GM12878 (cell line): ENCODE measurements around the gene ARSI. TPM values are rescaled to one million over a fixed set of nuclear protein-coding genes. Genes with fewer than 3 reads are reported as not detected.

Experiments used
- ATAC-seq: fragments of 200-7000 bp; cut with Tn5 transposase; 3 replicates; pipeline ENCODE4 v1.9.1; 2020; ENCODE audit warnings: mild to moderate bottlenecking, moderate library complexity
- BruUV-seq: library from RNA; stranded (reverse); fragments of 400-500 nt; replicated peaks from 2 replicates; lab custom pipeline; 2021; lab: Mats Ljungman, UMichigan
- CTCF ChIA-PET: fragments of 300-600 bp; sonication (Branson Sonifier 250); formaldehyde crosslinking; extraction: SDS; loops from one replicate; lab custom pipeline; 2021; ENCODE audit warnings: inconsistent platforms; lab: Yijun Ruan, JAX
- POLR2A ChIA-PET: fragments of 350-600 bp; formaldehyde crosslinking; extraction: SDS; loops from one replicate; lab custom pipeline; 2021; ENCODE audit warnings: inconsistent platforms; lab: Charles Lee
- RAD21 ChIA-PET: fragments of 300-600 bp; sonication (Branson Sonifier 250); formaldehyde crosslinking; loops from one replicate; lab custom pipeline; 2023; ENCODE audit warnings: antibody characterized with exemption; ENCODE audit not compliant: unreplicated experiment; lab: Charles Lee
- SMC1A ChIA-PET: fragments of 300-600 bp; sonication (Branson Sonifier 250); formaldehyde crosslinking; loops from one replicate; lab custom pipeline; 2023; ENCODE audit not compliant: unreplicated experiment, uncharacterized antibody; lab: Charles Lee
- DNase-seq: peaks from one replicate; pipeline ENCODE4 v3.0.0-alpha.2; 2011; ENCODE audit warnings: low read depth, low spot score
- FAIRE-seq: peaks from 3 replicates; lab custom pipeline; 2011; peaks lifted over from hg19 to GRCh38; lab: Jason Lieb, UNC
- H2AFZ ChIP-seq: 2 replicates; pipeline ENCODE4 v1.6.0; 2011; ENCODE audit warnings: low read depth, low read length, control low read depth; ENCODE audit not compliant: control insufficient read depth
- H3K27ac ChIP-seq: 2 replicates; pipeline ENCODE4 v1.5.1; 2011; ENCODE audit warnings: control low read depth; ENCODE audit not compliant: control insufficient read depth, insufficient read depth
- H3K27me3 ChIP-seq, 2 experiments: replicated peaks in 1 of 2; 2 replicates each; pipeline versions ENCODE4 v1.6.0 to v1.6.1; 2011; ENCODE audit warnings: low read length in 1 of 2; ENCODE audit not compliant: control insufficient read depth in 2 of 2, insufficient read depth in 2 of 2
- H3K36me3 ChIP-seq, 2 experiments: 2 replicates each; pipeline ENCODE4 v1.5.1; 2011; ENCODE audit warnings: low read length in 1 of 2; ENCODE audit not compliant: control insufficient read depth in 2 of 2, insufficient read depth in 2 of 2
- H3K4me1 ChIP-seq: 2 replicates; pipeline ENCODE4 v1.6.1; 2011; ENCODE audit warnings: mild to moderate bottlenecking, low read length, moderate library complexity, mixed read lengths; ENCODE audit not compliant: control insufficient read depth, insufficient read depth
- H3K4me2 ChIP-seq: 2 replicates; pipeline ENCODE4 v1.6.0; 2011; ENCODE audit warnings: control low read depth; ENCODE audit not compliant: control insufficient read depth, insufficient read depth
- H3K4me3 ChIP-seq: fragments of 200-600 bp; sonication (generic); 2 replicates; pipeline ENCODE4 v1.5.1; 2016
- H3K79me2 ChIP-seq: 2 replicates; pipeline ENCODE4 v1.6.0; 2011; ENCODE audit warnings: low read length; ENCODE audit not compliant: control insufficient read depth, insufficient read depth
- H3K9ac ChIP-seq: 2 replicates; pipeline ENCODE4 v1.8.0; 2011; ENCODE audit warnings: low read length, control low read depth, mixed read lengths; ENCODE audit not compliant: control insufficient read depth, insufficient read depth
- H3K9me3 ChIP-seq: replicated peaks from 3 replicates; pipeline ENCODE4 v1.5.1; 2011; ENCODE audit warnings: mild to moderate bottlenecking, low read length; ENCODE audit not compliant: control insufficient read depth, insufficient read depth
- H4K20me1 ChIP-seq: 2 replicates; pipeline ENCODE4 v1.6.0; 2011; ENCODE audit not compliant: control insufficient read depth, insufficient read depth
- CHD2 ChIP-seq: IDR thresholded peaks from 2 replicates; pipeline ENCODE4 v1.6.1; 2011; ENCODE audit warnings: low read depth, low read length, improper control_type of control experiment, borderline replicate concordance
- FOXM1 ChIP-seq: IDR thresholded peaks from 2 replicates; pipeline ENCODE4 v1.6.1; 2012; ENCODE audit warnings: low read depth, mild to moderate bottlenecking, inconsistent platforms, low read length, moderate library complexity
- JUNB ChIP-seq: IDR thresholded peaks from 2 replicates; pipeline ENCODE4 v1.6.1; 2016; ENCODE audit warnings: antibody characterized with exemption, mild to moderate bottlenecking
- KAT2A ChIP-seq: conservative IDR thresholded peaks from 2 replicates; pipeline ENCODE4 v1.6.1; 2011; ENCODE audit warnings: low read depth, low read length; ENCODE audit not compliant: control insufficient read depth
- KLF5 ChIP-seq: fragments of 450-650 bp; IDR thresholded peaks from 2 replicates; pipeline ENCODE4 v1.6.1; 2014; ENCODE audit warnings: mild to moderate bottlenecking; ENCODE audit not compliant: partially characterized antibody
- LARP7 ChIP-seq: fragments of 450-650 bp; IDR thresholded peaks from 2 replicates; pipeline ENCODE4 v1.6.1; 2017; ENCODE audit warnings: mild to moderate bottlenecking
- NFIC ChIP-seq: IDR thresholded peaks from 2 replicates; pipeline ENCODE4 v1.6.1; 2012; ENCODE audit warnings: low read depth, mild to moderate bottlenecking, inconsistent platforms, low read length, moderate library complexity
- NFYB ChIP-seq: IDR thresholded peaks from 2 replicates; pipeline ENCODE4 v1.6.1; 2011; ENCODE audit warnings: low read depth, mild to moderate bottlenecking, low read length, improper control_type of control experiment, moderate library complexity; ENCODE audit not compliant: insufficient read depth
- PAX8 ChIP-seq: fragments of 450-650 bp; IDR thresholded peaks from 2 replicates; pipeline ENCODE4 v1.6.1; 2017; ENCODE audit warnings: mild to moderate bottlenecking, moderate library complexity
- PML ChIP-seq: IDR thresholded peaks from 2 replicates; pipeline ENCODE4 v1.6.1; 2012; ENCODE audit warnings: low read length, inconsistent platforms
- POU2F2 ChIP-seq: IDR thresholded peaks from 3 replicates; pipeline ENCODE4 v1.6.1; 2011; ENCODE audit warnings: low read depth, mild to moderate bottlenecking, low read length, borderline replicate concordance
- SIN3A ChIP-seq: IDR thresholded peaks from 2 replicates; pipeline ENCODE4 v1.6.1; 2012; ENCODE audit warnings: low read depth, low read length, improper control_type of control experiment
- SRF ChIP-seq, 2 experiments: IDR thresholded peaks; 2 replicates each; pipeline ENCODE4 v1.6.1; 2011; ENCODE audit warnings: low read depth in 2 of 2, low read length in 2 of 2, mild to moderate bottlenecking in 1 of 2, moderate library complexity in 1 of 2
- TAF1 ChIP-seq: IDR thresholded peaks from 2 replicates; pipeline ENCODE4 v1.6.1; 2011; ENCODE audit warnings: mild to moderate bottlenecking, low read depth, low read length, borderline replicate concordance
- TCF12 ChIP-seq: IDR thresholded peaks from 2 replicates; pipeline ENCODE4 v1.6.1; 2011; ENCODE audit warnings: low read depth, mild to moderate bottlenecking, low read length
- ZBED1 ChIP-seq: IDR thresholded peaks from 2 replicates; pipeline ENCODE4 v1.6.1; 2016; ENCODE audit warnings: borderline replicate concordance
- ZNF622 ChIP-seq: fragments of 450-650 bp; IDR thresholded peaks from 2 replicates; pipeline ENCODE4 v1.6.1; 2017; ENCODE audit warnings: mild to moderate bottlenecking, inconsistent platforms
- WGBS: methylation state at CpG from one replicate; pipeline ENCODE4 v1.1.6; 2016; ENCODE audit warnings: low lambda C conversion rate; ENCODE audit not compliant: insufficient replicate concordance, insufficient coverage; ENCODE audit errors: missing lambda C conversion rate; 5-methylcytosine and 5-hydroxymethylcytosine counted together
- in situ Hi-C: fragments of 300-500 bp; cut with MboI; formaldehyde crosslinking; loops from 9 replicates; pipeline ENCODE4 v1.14.3; 2018; ENCODE audit warnings: mixed read lengths
- intact Hi-C: fragments of 100-400 bp; cut with micrococcal nuclease; formaldehyde crosslinking; loops from one replicate; pipeline ENCODE4 v1.14.2; 2022; ENCODE audit not compliant: unreplicated experiment
- polyA plus RNA-seq, 11 experiments: library from polyadenylated mRNA; depleted of rRNA in 4 of 11; unstranded in 6 of 11; stranded (reverse) in 5 of 11; fragments of >200 nt; fragmentation: Nextera tagmentation in 4 of 11; fragmentation: Illumina TruSeq in 1 of 11; extraction: Ambion mirVana in 4 of 11; extraction: Trizol in 1 of 11; gene quantifications; 1 replicate in 1 of 11; 2 replicates in 10 of 11; pipeline versions ENCODE4 v1.2.1 to v1.2.3, GENCODE V29; 2011 to 2016; ENCODE audit warnings: inconsistent platforms in 2 of 11, missing spikeins in 2 of 11, low read depth in 1 of 11
- total RNA-seq, 4 experiments: library from RNA; depleted of rRNA in 3 of 4; stranded (reverse); fragments of >200 nt in 3 of 4; fragmentation: Illumina TruSeq in 1 of 4; extraction: Trizol in 1 of 4; gene quantifications; 2 replicates each; pipeline versions ENCODE4 v1.2.1 to v1.2.3, GENCODE V29; 2013 to 2021
- TF ChIP-seq, protein P1 (sequence below): fragments of 450-650 bp; IDR thresholded peaks from 2 replicates; pipeline ENCODE4 v1.6.1; 2016; ENCODE audit warnings: mild to moderate bottlenecking, moderate library complexity, borderline replicate concordance
- TF ChIP-seq, protein P2 (sequence below): fragments of 450-650 bp; IDR thresholded peaks from 2 replicates; pipeline ENCODE4 v1.6.1; 2017; ENCODE audit warnings: mild to moderate bottlenecking

The ARSI gene
- total and polyA plus RNA-seq, 10 of the 15 experiments (the other 5 are each of a cell fraction or from before 2014, with no cell fraction given): not detected

DNA sequence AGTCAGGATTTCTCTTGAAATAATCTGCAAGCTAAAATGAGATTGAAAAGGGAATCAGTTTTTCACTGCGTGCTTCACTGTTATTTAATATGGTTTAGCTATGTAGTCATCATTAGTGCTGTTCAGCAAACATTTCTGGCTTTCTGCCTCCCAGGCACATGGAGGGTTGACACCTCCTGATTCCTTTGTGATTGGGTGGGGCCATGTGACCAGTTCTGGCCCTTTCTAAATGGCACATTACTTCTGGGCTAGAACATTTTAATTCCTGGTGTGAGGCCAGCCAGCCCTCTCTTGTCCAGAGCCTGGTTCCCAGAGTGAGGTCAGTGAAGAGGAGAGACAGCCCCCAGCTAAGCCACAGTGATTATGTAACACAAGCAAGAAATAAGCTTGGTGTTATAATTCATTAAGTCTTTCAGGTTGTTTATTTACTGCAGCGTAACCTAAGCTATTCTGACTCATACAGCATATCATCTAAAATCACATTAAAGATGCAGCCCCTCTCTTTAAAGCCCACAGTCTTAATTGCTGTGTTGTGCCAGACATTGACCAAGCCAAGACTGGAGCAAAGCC, 17.4 kb upstream of the ARSI start (continued):
- TF ChIP-seq FOXM1 (no peak), ZNF622 (no peak), TAF1 (no peak), LARP7 (no peak), POU2F2 (no peak)

DNA sequence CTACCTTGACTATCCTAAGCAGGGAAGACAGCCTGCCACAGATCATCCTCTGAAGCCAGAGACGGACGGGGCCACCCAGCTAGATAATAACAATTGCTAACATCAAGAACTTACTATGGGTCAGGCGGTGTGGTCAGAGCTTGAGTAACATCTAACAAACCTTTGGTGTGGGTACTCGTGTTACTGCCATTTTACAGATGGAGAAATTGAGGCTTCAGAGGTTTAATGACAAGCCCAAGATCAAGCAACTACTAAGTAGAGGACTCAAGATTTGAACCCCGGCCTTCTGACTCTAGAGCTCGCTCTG, 16.7 kb upstream of the ARSI start:
- Histone ChIP-seq H3K4me1 (no peaks in the 10 kb centered on the region), H3K27ac (no peak overlapping the region), H3K4me2 (no peak overlapping the region), H2AFZ (no peak overlapping the region), H3K9ac (no peak overlapping the region), H3K79me2 (no peaks in the 10 kb centered on the region), H3K36me3 (no peaks in the 10 kb centered on the region), H3K4me3 (no peak overlapping the region), H4K20me1 (no peaks in the 10 kb centered on the region), H3K9me3 (no peaks in the 10 kb centered on the region), H3K27me3 (peaks cover 2 to 4% of the 10 kb centered on the region in 2 experiments; a peak in 2 of 4 replicates)
- 47% methylated on average over 6 of the region's 6 CpGs for WGBS
- RAD21 ChIA-PET: interaction anchor here (0.9 kb wide), 1 partner anchor 485 kb away, joined by 3 read pairs; no protein-coding TSS in a partner anchor
- no peak for DNase-seq
- BruUV-seq: no TSS peak
- POLR2A ChIA-PET: interaction anchor here (1.0 kb wide), 1 partner anchor 16 kb away, joined by 3 read pairs; no protein-coding TSS in a partner anchor
- CTCF ChIA-PET: interaction anchor here (0.8 to 1.2 kb wide), 2 partner anchors 11 to 31 kb away, joined by 3 read pairs; no protein-coding TSS in a partner anchor
- SMC1A ChIA-PET: interaction anchor here (1.2 kb wide), 1 partner anchor 13 kb away, joined by 3 read pairs; no protein-coding TSS in a partner anchor
- ATAC-seq: no peak
- intact Hi-C loops (no loop called here), in situ Hi-C loops (no loop called here)
- no peak for FAIRE-seq
- TF ChIP-seq NFYB (no peak), NFIC (no peak), LARP7 (no peak), SIN3A (no peak), KLF5 (no peak), JUNB (no peak), TCF12 (no peak), CHD2 (no peak), PML (no peak), ZBED1 (no peak), KAT2A (no peak), PAX8 (no peak), SRF (IDR thresholded peaks at IDR 0.05; ENCODE audit: low read depth in 2 of 2, low read length in 2 of 2) (no peak)
- TF ChIP-seq, protein P1, sequence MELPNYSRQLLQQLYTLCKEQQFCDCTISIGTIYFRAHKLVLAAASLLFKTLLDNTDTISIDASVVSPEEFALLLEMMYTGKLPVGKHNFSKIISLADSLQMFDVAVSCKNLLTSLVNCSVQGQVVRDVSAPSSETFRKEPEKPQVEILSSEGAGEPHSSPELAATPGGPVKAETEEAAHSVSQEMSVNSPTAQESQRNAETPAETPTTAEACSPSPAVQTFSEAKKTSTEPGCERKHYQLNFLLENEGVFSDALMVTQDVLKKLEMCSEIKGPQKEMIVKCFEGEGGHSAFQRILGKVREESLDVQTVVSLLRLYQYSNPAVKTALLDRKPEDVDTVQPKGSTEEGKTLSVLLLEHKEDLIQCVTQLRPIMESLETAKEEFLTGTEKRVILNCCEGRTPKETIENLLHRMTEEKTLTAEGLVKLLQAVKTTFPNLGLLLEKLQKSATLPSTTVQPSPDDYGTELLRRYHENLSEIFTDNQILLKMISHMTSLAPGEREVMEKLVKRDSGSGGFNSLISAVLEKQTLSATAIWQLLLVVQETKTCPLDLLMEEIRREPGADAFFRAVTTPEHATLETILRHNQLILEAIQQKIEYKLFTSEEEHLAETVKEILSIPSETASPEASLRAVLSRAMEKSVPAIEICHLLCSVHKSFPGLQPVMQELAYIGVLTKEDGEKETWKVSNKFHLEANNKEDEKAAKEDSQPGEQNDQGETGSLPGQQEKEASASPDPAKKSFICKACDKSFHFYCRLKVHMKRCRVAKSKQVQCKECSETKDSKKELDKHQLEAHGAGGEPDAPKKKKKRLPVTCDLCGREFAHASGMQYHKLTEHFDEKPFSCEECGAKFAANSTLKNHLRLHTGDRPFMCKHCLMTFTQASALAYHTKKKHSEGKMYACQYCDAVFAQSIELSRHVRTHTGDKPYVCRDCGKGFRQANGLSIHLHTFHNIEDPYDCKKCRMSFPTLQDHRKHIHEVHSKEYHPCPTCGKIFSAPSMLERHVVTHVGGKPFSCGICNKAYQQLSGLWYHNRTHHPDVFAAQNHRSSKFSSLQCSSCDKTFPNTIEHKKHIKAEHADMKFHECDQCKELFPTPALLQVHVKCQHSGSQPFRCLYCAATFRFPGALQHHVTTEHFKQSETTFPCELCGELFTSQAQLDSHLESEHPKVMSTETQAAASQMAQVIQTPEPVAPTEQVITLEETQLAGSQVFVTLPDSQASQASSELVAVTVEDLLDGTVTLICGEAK: no peak
- TF ChIP-seq, protein P2, sequence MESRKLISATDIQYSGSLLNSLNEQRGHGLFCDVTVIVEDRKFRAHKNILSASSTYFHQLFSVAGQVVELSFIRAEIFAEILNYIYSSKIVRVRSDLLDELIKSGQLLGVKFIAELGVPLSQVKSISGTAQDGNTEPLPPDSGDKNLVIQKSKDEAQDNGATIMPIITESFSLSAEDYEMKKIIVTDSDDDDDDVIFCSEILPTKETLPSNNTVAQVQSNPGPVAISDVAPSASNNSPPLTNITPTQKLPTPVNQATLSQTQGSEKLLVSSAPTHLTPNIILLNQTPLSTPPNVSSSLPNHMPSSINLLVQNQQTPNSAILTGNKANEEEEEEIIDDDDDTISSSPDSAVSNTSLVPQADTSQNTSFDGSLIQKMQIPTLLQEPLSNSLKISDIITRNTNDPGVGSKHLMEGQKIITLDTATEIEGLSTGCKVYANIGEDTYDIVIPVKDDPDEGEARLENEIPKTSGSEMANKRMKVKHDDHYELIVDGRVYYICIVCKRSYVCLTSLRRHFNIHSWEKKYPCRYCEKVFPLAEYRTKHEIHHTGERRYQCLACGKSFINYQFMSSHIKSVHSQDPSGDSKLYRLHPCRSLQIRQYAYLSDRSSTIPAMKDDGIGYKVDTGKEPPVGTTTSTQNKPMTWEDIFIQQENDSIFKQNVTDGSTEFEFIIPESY: no peak
